ENCODE data around the gene FARSB.

The FARSB gene

GRCh38 chr2:222673883-222674282 lies 18.0 kb upstream of the FARSB start:
- no peak overlapping the region for H3K4me3 ChIP-seq (ENCODE audit: low read depth, low read length)
- no peak for DNase-seq (ENCODE audit: low read depth)
- no peak for TF ChIP-seq CTCF (IDR thresholded peaks at IDR 0.05; ENCODE audit: control insufficient read depth, extremely low read depth, insufficient read depth)

GRCh38 chr2:222673273-222673672 lies 17.4 kb upstream of the FARSB start:
- no peak for DNase-seq (ENCODE audit: low read depth)
- TF ChIP-seq CTCF (IDR thresholded peaks at IDR 0.05; ENCODE audit: control insufficient read depth, extremely low read depth, insufficient read depth): no peak
- no peak overlapping the region for H3K4me3 ChIP-seq (ENCODE audit: low read depth, low read length)

GRCh38 chr2:222672068-222672401 lies 16.1 kb upstream of the FARSB start:
- TF ChIP-seq CTCF (IDR thresholded peaks at IDR 0.05; ENCODE audit: control insufficient read depth, extremely low read depth, insufficient read depth): no peak
- no peak for DNase-seq (ENCODE audit: low read depth)
- no peak overlapping the region for H3K4me3 ChIP-seq (ENCODE audit: low read depth, low read length)

GRCh38 chr2:222671259-222672067 lies 15.6 kb upstream of the FARSB start, which contains the start of gene MOGAT1:
Gene MOGAT1 (plus strand): TSS chr2:222671658. CDS start chr2:222671786, 128 bp downstream.
- no peak for DNase-seq (ENCODE audit: low read depth)
- no peak for TF ChIP-seq CTCF (IDR thresholded peaks at IDR 0.05; ENCODE audit: control insufficient read depth, extremely low read depth, insufficient read depth)
- H3K4me3 ChIP-seq (ENCODE audit: low read depth, low read length): no peak within 1 kb of the TSS

- TF ChIP-seq CTCF (IDR thresholded peaks at IDR 0.05; ENCODE audit: control insufficient read depth, extremely low read depth, insufficient read depth): no peak
- H3K4me3 ChIP-seq (ENCODE audit: low read depth, low read length): no peak overlapping the region
- DNase-seq (ENCODE audit: low read depth): no peak
Measured at GRCh38 chr2:222670191-222671038, 14.5 kb upstream of the FARSB start.

GRCh38 chr2:222669353-222669752 lies 13.5 kb upstream of the FARSB start:
- DNase-seq (ENCODE audit: low read depth): no peak
- TF ChIP-seq CTCF (IDR thresholded peaks at IDR 0.05; ENCODE audit: control insufficient read depth, extremely low read depth, insufficient read depth): no peak
- H3K4me3 ChIP-seq (ENCODE audit: low read depth, low read length): no peak overlapping the region

Data from LNCaP clone FGC (cell line).